T-helper 1 cell treated with Interleukin-12 subunit alpha and Interleukin-12 subunit beta and Interleukin-4 antibody, amounts not matched to agents 30 μg/mL and 1 μg/mL, for 36 hours (primary cell): ENCODE data around the gene MCM6.
A peak's percentile ranks its signal among the peaks of the same experiment; 100 is the strongest.
"Not testable (repeated sequence)": the region's sequence is repeated elsewhere in the genome, so short reads cannot be mapped to it uniquely, and the experiment has no call there.

Source experiments
- H3K27ac Mint-ChIP-seq: one replicate; pipeline ENCODE4 v1.8.0; 2021; ENCODE audit warnings: mild to moderate bottlenecking, mixed read lengths
- H3K27me3 Mint-ChIP-seq: one replicate; pipeline ENCODE4 v1.8.0; 2021; ENCODE audit warnings: low read depth, mixed read lengths
- H3K36me3 Mint-ChIP-seq: one replicate; pipeline ENCODE4 v1.8.0; 2021; ENCODE audit warnings: low read depth, mixed read lengths
- H3K4me1 Mint-ChIP-seq: one replicate; pipeline ENCODE4 v1.8.0; 2021; ENCODE audit warnings: low read depth, mixed read lengths
- H3K4me3 Mint-ChIP-seq: one replicate; pipeline ENCODE4 v1.8.0; 2021; ENCODE audit warnings: mild to moderate bottlenecking, moderate library complexity, mixed read lengths
- H3K9me3 Mint-ChIP-seq: one replicate; pipeline ENCODE4 v1.8.0; 2021; ENCODE audit warnings: mixed read lengths

Gene MCM6

GRCh38 chr2:135888587-135888986 lies 12.3 kb upstream of the MCM6 start:
- not testable (repeated sequence) for H3K4me3 Mint-ChIP-seq, H3K9me3 Mint-ChIP-seq, H3K4me1 Mint-ChIP-seq, H3K36me3 Mint-ChIP-seq, H3K27ac Mint-ChIP-seq
- H3K27me3 Mint-ChIP-seq, result peaks cover 15% of the 10 kb centered on the region

GRCh38 chr2:135885709-135886108 lies 9.5 kb upstream of the MCM6 start:
- H3K4me3 Mint-ChIP-seq, result no peak overlapping the region
- no peaks in the 10 kb centered on the region for H3K36me3 Mint-ChIP-seq
- H3K27me3 Mint-ChIP-seq, result peaks cover 31% of the 10 kb centered on the region
- H3K9me3 Mint-ChIP-seq, result peaks cover 10% of the 10 kb centered on the region
- no peak overlapping the region for H3K27ac Mint-ChIP-seq
- peaks cover 7% of the 10 kb centered on the region for H3K4me1 Mint-ChIP-seq

GRCh38 chr2:135882415-135882814 lies 6.2 kb upstream of the MCM6 start:
- H3K9me3 Mint-ChIP-seq, result no peaks in the 10 kb centered on the region
- H3K27ac Mint-ChIP-seq, result no peak overlapping the region
- H3K36me3 Mint-ChIP-seq, result no peaks in the 10 kb centered on the region
- H3K27me3 Mint-ChIP-seq, result peaks cover 26% of the 10 kb centered on the region
- peaks cover 3% of the 10 kb centered on the region for H3K4me1 Mint-ChIP-seq
- no peak overlapping the region for H3K4me3 Mint-ChIP-seq

GRCh38 chr2:135876770-135877169 lies 527 bp upstream of the MCM6 start:
- Mint-ChIP-seq H3K4me1 (peaks cover 28% of the 10 kb centered on the region), H3K36me3 (peaks cover 17% of the 10 kb centered on the region), H3K27ac (peak overlapping the region; percentile 87), H3K4me3 (peak overlapping the region; percentile 84)
- H3K9me3 Mint-ChIP-seq, H3K27me3 Mint-ChIP-seq: not testable (repeated sequence)

GRCh38 chr2:135875491-135876065 lies 665 bp downstream of the MCM6 start:
- Mint-ChIP-seq H3K4me1 (peaks cover 33% of the 10 kb centered on the region), H3K4me3 (peak overlapping the region; percentile 93)

GRCh38 chr2:135874777-135875365 lies 1.4 kb downstream of the MCM6 start:
- peak overlapping the region; percentile 84 for H3K27ac Mint-ChIP-seq
- H3K4me1 Mint-ChIP-seq, result peaks cover 37% of the 10 kb centered on the region
- H3K27me3 Mint-ChIP-seq, result no peaks in the 10 kb centered on the region
- no peaks in the 10 kb centered on the region for H3K9me3 Mint-ChIP-seq
- peak overlapping the region; percentile 93 for H3K4me3 Mint-ChIP-seq
- H3K36me3 Mint-ChIP-seq, result peaks cover 27% of the 10 kb centered on the region

More at GRCh38 chr2:135875491-135876065, 665 bp downstream of the MCM6 start:
- no peaks in the 10 kb centered on the region for H3K9me3 Mint-ChIP-seq
- H3K36me3 Mint-ChIP-seq, result peaks cover 22% of the 10 kb centered on the region
- H3K27ac Mint-ChIP-seq, result peak overlapping the region; percentile 84
- no peaks in the 10 kb centered on the region for H3K27me3 Mint-ChIP-seq

DNA sequence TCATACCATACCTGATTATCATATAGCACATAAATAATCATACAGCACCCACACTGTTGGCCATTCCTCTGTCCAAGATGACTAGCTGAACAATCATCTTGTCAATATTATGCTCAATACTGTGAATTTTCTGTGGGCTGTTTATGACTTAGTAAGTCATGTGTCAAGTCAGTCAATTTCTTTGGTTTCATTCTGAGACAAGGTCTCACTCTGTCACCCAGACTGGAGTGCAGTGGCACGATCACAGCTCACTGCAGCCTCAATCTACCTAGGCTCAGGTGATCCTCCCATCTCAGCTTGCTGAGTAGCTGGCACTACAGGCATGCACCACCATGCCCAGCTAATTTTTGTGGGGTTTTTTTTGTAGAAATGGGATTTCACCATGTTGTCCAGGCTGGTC lies 5.7 kb downstream of the MCM6 start:
- Mint-ChIP-seq H3K27me3 (no peaks in the 10 kb centered on the region), H3K36me3 (peaks cover 51% of the 10 kb centered on the region), H3K4me3 (no peak overlapping the region), H3K9me3 (no peaks in the 10 kb centered on the region), H3K4me1 (peaks cover 39% of the 10 kb centered on the region), H3K27ac (peak overlapping the region; percentile 45)

- no peak overlapping the region for H3K27ac Mint-ChIP-seq
- no peaks in the 10 kb centered on the region for H3K27me3 Mint-ChIP-seq
- peaks cover 15% of the 10 kb centered on the region for H3K4me1 Mint-ChIP-seq
- peaks cover 48% of the 10 kb centered on the region for H3K36me3 Mint-ChIP-seq
- H3K4me3 Mint-ChIP-seq, result no peak overlapping the region
- H3K9me3 Mint-ChIP-seq, result no peaks in the 10 kb centered on the region
These were observed 13.0 kb downstream of the MCM6 start for GRCh38 chr2:135863233-135863632.

DNA sequence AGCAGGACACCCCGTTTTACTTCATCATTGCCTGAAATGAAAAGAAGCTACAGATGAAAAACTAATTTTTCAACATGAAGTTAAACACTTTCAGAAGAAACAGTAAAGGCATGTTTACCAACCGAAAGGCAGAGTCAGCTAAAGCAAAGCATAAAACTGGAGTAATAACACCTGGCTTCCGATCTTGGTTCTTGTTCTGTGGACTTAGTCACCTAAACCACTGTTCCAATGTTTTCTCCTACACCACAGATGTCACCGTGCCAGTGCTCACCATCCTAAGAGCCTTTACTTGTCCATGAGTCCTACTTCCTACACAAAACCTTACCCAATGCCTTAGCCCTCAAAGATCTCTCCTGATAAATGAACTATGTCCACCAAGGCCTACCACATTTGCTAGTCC lies 13.5 kb downstream of the MCM6 start:
- Mint-ChIP-seq H3K27me3 (no peaks in the 10 kb centered on the region), H3K9me3 (no peaks in the 10 kb centered on the region), H3K4me1 (peaks cover 11% of the 10 kb centered on the region), H3K4me3 (no peak overlapping the region), H3K27ac (no peak overlapping the region), H3K36me3 (peaks cover 47% of the 10 kb centered on the region)

- Mint-ChIP-seq H3K4me1 (peaks cover 3% of the 10 kb centered on the region), H3K27ac (no peak overlapping the region), H3K27me3 (no peaks in the 10 kb centered on the region), H3K4me3 (no peak overlapping the region), H3K9me3 (no peaks in the 10 kb centered on the region), H3K36me3 (peaks cover 52% of the 10 kb centered on the region)
These were observed 22.8 kb downstream of the MCM6 start for GRCh38 chr2:135853401-135853800.

GRCh38 chr2:135851858-135852257 lies 24.4 kb downstream of the MCM6 start:
- no peaks in the 10 kb centered on the region for H3K27me3 Mint-ChIP-seq
- no peak overlapping the region for H3K4me3 Mint-ChIP-seq
- H3K4me1 Mint-ChIP-seq, result peaks cover 5% of the 10 kb centered on the region
- no peak overlapping the region for H3K27ac Mint-ChIP-seq
- H3K9me3 Mint-ChIP-seq, result no peaks in the 10 kb centered on the region
- peaks cover 49% of the 10 kb centered on the region for H3K36me3 Mint-ChIP-seq

DNA sequence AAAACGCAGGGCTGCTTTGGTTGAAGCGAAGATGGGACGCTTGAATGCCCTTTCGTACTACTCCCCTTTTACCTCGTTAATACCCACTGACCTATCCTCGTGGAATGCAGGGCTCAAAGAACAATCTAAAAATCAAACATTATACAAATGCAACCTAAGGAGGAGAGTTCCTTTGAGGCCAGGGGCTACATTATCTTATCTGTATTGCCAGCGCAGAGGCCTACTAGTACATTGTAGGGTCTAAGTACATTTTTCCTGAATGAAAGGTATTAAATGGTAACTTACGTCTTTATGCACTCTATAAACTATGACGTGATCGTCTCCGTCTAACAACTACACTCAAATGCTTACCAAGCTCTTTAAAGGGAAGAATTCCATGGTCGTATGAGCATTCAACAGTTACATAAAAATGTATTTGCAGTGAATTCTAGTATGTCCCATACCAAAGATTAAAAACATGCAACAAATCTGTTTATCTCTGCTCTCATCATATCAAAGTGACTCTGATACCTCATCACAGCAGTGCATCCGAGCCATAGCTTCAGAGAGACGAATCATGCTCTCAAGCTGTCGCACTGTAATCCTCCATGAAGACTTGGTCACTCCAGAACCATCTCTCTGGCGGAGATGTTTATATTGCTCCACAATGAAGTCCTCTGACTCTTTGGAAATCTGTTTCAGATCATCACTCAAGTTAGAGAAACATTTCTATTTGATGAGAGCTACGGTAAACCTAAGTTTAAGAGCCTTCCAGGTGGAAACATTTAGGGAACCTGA lies 25.2 kb downstream of the MCM6 start:
- Mint-ChIP-seq H3K4me1 (peaks cover 5% of the 10 kb centered on the region), H3K36me3 (peaks cover 43% of the 10 kb centered on the region), H3K27ac (no peak overlapping the region), H3K27me3 (no peaks in the 10 kb centered on the region), H3K9me3 (no peaks in the 10 kb centered on the region), H3K4me3 (no peak overlapping the region)

DNA sequence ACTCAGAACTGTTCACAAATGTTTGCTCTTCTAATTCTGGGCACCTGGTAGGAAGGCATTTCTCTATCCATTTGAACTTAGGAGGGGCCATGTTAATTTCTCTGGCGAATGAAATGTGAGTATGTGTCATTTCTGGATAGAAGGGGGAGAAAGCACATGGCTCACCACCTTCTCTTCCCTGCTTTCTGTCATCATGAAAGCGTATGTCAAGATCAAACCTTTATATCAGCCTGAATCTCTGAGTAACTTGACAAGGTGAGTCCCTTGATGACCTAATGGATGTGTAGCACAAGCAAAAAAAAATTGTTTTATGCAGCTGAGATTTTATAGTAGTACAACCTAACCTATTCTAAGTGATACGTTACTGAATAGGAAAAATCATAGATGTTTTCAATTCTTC lies 27.2 kb downstream of the MCM6 start:
- peaks cover 5% of the 10 kb centered on the region for H3K4me1 Mint-ChIP-seq
- peaks cover 45% of the 10 kb centered on the region for H3K36me3 Mint-ChIP-seq
- no peaks in the 10 kb centered on the region for H3K27me3 Mint-ChIP-seq
- no peaks in the 10 kb centered on the region for H3K9me3 Mint-ChIP-seq
- H3K27ac Mint-ChIP-seq, result no peak overlapping the region
- H3K4me3 Mint-ChIP-seq, result no peak overlapping the region

- peaks cover 54% of the 10 kb centered on the region for H3K36me3 Mint-ChIP-seq
- H3K27ac Mint-ChIP-seq, result no peak overlapping the region
- no peaks in the 10 kb centered on the region for H3K27me3 Mint-ChIP-seq
- no peaks in the 10 kb centered on the region for H3K9me3 Mint-ChIP-seq
- no peak overlapping the region for H3K4me3 Mint-ChIP-seq
- peaks cover 6% of the 10 kb centered on the region for H3K4me1 Mint-ChIP-seq
These were observed 30.2 kb downstream of the MCM6 start for GRCh38 chr2:135845997-135846396.

- H3K27me3 Mint-ChIP-seq, result no peaks in the 10 kb centered on the region
- no peak overlapping the region for H3K27ac Mint-ChIP-seq
- peaks cover 10% of the 10 kb centered on the region for H3K4me1 Mint-ChIP-seq
- H3K4me3 Mint-ChIP-seq, result no peak overlapping the region
- H3K9me3 Mint-ChIP-seq, result no peaks in the 10 kb centered on the region
- peaks cover 50% of the 10 kb centered on the region for H3K36me3 Mint-ChIP-seq
These were observed 31.0 kb downstream of the MCM6 start for GRCh38 chr2:135845257-135845656.
